ENCODE results near the gene ADAMTSL1.
"Not testable (repeated sequence)": the region's sequence is repeated elsewhere in the genome, so short reads cannot be mapped to it uniquely, and the experiment has no call there.

- TF ChIP-seq CTCF, POLR2A, POLR2AphosphoS5, EP300 (IDR thresholded peaks at IDR 0.05): not testable (repeated sequence)
Measured at GRCh38 chr9:18874990-18875389, 401.0 kb downstream of the ADAMTSL1 start.

Measured in stomach (tissue), 4 donors.